HG03175 (cell line): ENCODE data around the gene MTMR2.

Experiments used
- ATAC-seq: cut with Tn5 transposase; IDR thresholded peaks from one replicate; pipeline ENCODE4 v1.9.1; 2021; ENCODE audit warnings: mild to moderate bottlenecking, moderate library complexity; ENCODE audit not compliant: unreplicated experiment

Gene MTMR2

GRCh38 chr11:95918720-95919119, 5.2 kb downstream of the MTMR2 start:
- ATAC-seq, result no peak

GRCh38 chr11:95918056-95918455, 5.9 kb downstream of the MTMR2 start:
- ATAC-seq, result no peak

GRCh38 chr11:95917193-95918036, 6.5 kb downstream of the MTMR2 start:
- no peak for ATAC-seq

GRCh38 chr11:95916049-95916448, 7.9 kb downstream of the MTMR2 start:
- no peak for ATAC-seq

- ATAC-seq, result no peak
These were observed 8.9 kb downstream of the MTMR2 start for GRCh38 chr11:95915051-95915450.

GRCh38 chr11:95913830-95914615, 9.9 kb downstream of the MTMR2 start:
- ATAC-seq, result no peak

- ATAC-seq, result no peak
These were observed 10.9 kb downstream of the MTMR2 start for GRCh38 chr11:95912902-95913560.

- ATAC-seq, result no peak
These were observed 12.5 kb downstream of the MTMR2 start for GRCh38 chr11:95911369-95911759.

- no peak for ATAC-seq
These were observed 13.1 kb downstream of the MTMR2 start for GRCh38 chr11:95910638-95911368.

GRCh38 chr11:95908826-95909225, 15.1 kb downstream of the MTMR2 start:
- no peak for ATAC-seq

GRCh38 chr11:95907476-95907875, 16.4 kb downstream of the MTMR2 start:
- ATAC-seq, result no peak

GRCh38 chr11:95904009-95904650, 19.8 kb downstream of the MTMR2 start:
- ATAC-seq, result no peak

GRCh38 chr11:95898782-95899181, 25.1 kb downstream of the MTMR2 start:
- ATAC-seq, result no peak

- no peak for ATAC-seq
These were observed 26.2 kb downstream of the MTMR2 start for GRCh38 chr11:95897731-95898130.

GRCh38 chr11:95895815-95896214, 28.1 kb downstream of the MTMR2 start:
- ATAC-seq, result no peak

GRCh38 chr11:95892892-95893570, 30.9 kb downstream of the MTMR2 start:
- no peak for ATAC-seq

GRCh38 chr11:95892492-95892891, 31.4 kb downstream of the MTMR2 start:
- no peak for ATAC-seq

- peak; percentile 95 for ATAC-seq
These were observed 32.3 kb downstream of the MTMR2 start for GRCh38 chr11:95891423-95892170.

GRCh38 chr11:95888852-95889251, 35.1 kb downstream of the MTMR2 start:
- no peak for ATAC-seq
